Activated CD4-positive, alpha-beta T cell treated with anti-CD3 and anti-CD28 coated beads, Interleukin-2, Interleukin-6, amounts not matched to agents 100 ng/mL and 50 ng/mL, durations not matched to agents 16 hours and 8 hours (primary cell): ENCODE measurements around the gene ADAMTSL5.
"Not testable (repeated sequence)": the region's sequence is repeated elsewhere in the genome, so short reads cannot be mapped to it uniquely, and the experiment has no call there.

Experiments
- DNase-seq: peaks from one replicate; pipeline ENCODE4 v3.0.0-alpha.2; 2020

Gene ADAMTSL5

GRCh38 chr19:1477056-1477455 is 35.8 kb downstream of the ADAMTSL5 start:
- not testable (repeated sequence) for DNase-seq

GRCh38 chr19:1475751-1476437 is 36.9 kb downstream of the ADAMTSL5 start:
- no peak for DNase-seq

DNA sequence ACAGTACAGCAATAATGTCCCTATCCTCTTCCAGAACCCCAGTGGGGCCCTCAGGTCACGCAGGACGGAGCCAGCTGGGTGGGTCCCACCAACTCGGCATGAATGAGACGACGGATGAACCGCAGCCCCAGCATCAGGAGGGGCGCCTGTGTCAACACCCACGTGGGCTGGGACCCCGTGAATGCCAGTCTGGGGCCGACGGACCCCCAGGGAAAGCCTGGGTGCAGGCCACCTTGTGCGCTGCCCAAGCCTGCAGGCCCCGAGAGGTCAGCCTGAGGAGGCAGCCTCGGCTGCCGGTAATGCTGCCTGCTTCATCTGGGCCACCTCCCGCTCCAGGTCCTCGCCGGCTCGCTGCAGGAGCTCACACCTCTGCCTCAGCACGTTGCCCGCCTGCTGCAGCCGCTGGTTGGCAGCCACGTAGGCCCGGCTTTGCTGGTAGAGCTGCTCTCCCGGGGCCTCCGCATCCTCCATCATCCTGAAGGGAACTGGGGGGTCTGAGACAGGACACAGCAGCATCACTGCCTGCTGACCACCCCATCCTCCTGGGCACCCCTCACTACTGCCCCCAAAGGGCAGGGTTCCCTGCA is 38.0 kb downstream of the ADAMTSL5 start:
- DNase-seq, result no peak

DNA sequence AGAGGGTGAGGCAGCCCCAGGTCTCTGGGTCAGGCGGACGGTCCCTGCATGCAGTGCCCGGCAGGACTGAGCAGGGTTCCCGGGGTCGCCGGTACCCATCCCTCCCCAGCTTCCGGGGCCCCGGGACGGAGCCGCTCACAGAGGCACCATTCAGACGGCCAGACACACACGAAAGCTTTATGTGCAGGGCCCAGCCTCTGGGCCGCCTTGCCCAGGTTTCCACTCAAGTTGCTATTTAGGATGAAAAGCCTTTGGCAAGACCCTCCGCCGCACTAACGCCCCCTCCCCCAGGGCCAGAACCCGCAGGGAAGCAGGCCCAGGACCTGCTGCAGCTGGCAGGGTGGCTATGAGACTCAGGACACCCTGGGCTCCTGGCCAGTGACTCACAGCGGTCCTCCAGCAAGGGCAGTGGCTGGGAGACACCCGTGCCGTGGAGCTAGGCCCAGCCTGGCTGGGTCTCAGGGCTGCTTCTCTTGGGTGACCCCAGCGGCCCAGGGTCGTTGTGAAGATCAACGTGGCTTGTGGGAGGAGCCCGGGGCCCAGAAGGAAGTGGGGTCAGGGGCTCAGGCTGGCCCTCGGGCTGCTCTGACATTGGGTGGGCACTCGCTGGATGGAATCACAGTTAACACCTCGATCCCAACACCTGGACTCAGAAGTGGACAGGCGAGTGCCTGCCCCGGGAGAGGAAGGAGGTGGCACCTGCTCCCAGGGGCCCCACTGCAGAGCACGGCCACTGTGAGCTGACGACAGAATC is 38.6 kb downstream of the ADAMTSL5 start:
- DNase-seq, result no peak

DNA sequence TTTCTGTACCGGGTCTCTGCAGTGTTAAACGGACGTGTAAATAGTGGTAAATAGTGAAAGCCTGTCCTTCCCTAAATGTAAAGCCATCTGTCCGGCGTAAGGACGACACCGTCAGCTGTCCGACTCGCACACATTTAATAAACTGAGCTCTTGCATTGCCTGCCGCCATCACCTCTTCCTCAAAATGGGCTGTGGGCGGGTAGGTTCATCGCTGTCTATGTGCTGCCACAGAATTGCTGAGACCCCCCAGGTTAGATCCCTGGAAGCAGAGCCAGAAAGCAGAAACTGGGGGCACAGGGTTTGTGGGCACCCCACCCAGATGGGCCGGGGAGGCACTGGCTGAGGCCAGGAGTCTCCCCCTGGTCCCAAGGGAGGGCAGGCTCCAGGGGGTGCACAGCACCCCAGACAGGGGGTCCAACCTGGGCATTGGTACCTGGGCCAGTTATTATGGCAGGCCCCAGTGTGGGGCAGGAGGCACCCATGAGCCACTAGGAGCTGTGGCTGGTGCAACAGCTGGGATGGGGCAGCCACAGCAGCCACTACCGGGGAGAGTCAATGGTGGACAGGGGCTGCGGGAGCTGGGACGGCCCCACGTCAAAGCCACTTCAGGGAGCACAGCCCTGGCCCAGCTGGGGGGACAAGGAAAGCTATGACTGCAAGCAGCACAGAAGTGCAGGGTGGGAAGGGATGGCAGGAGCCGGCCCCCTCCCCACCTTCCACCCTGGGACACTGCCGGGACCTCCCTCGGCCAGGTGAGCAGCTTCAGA is 39.6 kb downstream of the ADAMTSL5 start:
- DNase-seq, result no peak

GRCh38 chr19:1472231-1473084 is 40.4 kb downstream of the ADAMTSL5 start:
- no peak for DNase-seq

DNA sequence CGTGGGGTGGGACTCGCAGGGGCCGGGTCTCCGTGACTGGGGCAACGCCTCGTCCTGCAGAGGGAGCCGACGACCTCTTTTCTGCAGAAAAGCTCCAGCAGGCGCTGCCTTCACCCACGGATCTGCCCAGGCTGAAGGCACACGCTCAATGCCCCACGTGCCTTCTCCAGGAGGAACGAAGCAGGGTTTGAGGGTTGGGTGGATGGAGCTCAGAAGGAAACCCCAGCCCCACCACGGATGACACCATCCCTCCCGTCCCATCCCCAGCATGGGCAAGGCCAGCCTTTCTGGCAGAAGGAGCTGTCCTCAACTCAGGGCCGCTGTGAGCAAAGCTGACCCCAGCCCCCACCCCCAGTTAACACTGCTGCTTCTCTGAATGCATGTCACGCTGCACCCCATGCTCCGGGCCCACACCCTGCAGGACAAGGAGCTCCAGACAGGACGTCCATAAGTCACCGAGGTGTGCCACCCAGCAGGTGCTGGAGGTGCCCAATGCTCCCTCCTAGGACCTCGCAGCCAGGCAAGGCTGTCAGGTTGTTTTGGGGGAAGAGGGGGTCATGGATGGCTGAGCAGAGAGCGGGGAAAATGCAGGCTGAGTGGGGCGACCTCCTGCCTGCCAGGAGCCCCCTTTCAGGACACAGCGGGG is 41.2 kb downstream of the ADAMTSL5 start:
- DNase-seq, result no peak

GRCh38 chr19:1471010-1471514 is 41.8 kb downstream of the ADAMTSL5 start:
- DNase-seq, result peak; percentile 40

DNA sequence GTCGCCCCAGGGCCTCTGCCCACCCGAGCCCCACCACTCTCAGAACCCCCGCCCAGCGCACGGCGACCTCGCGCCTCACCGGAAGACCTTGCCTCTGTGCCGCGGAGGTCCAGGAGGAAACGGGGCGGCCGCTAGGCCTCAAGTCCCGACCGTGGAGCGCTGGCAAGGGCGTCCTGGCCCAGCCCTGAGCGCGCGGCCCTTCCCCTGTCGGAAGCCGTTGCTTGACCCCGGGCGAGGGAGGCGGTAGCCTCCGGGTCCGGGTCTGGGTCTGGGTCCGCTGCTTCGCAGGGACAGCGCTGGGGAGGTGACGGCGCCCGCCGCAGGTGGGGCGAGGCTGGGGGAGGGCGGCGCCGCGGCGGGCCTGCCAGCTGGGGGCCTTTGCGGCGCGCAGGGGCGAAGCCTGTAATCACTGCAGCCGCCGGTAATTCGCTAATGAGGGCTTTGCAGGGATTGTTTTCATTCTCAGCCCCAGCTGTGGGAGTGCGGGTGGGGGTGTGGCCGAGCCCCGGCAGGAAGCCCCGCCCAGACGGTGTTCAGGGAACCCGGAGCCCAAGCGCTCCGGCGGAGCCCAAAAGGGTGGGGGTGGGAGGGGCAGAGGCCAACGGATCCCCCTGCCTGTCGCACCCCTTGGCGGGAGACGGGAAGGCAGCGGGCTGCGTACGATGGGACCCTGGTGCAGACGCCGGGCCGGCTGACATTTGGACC is 42.4 kb downstream of the ADAMTSL5 start:
- peak; percentile 77 for DNase-seq

DNA sequence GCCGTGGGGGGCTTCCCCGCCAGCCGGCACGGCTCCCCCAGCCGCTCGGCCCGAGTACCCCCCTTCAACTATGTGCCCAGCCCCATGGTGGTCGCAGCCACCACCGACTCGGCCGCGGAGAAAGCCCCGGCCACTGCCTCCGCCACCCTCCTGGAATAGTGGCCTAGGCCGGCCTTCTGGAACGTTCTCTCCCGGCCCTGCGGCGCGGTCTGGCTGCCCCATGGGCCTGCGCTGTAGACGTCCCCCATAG is 42.8 kb downstream of the ADAMTSL5 start:
- DNase-seq, result no peak

DNA sequence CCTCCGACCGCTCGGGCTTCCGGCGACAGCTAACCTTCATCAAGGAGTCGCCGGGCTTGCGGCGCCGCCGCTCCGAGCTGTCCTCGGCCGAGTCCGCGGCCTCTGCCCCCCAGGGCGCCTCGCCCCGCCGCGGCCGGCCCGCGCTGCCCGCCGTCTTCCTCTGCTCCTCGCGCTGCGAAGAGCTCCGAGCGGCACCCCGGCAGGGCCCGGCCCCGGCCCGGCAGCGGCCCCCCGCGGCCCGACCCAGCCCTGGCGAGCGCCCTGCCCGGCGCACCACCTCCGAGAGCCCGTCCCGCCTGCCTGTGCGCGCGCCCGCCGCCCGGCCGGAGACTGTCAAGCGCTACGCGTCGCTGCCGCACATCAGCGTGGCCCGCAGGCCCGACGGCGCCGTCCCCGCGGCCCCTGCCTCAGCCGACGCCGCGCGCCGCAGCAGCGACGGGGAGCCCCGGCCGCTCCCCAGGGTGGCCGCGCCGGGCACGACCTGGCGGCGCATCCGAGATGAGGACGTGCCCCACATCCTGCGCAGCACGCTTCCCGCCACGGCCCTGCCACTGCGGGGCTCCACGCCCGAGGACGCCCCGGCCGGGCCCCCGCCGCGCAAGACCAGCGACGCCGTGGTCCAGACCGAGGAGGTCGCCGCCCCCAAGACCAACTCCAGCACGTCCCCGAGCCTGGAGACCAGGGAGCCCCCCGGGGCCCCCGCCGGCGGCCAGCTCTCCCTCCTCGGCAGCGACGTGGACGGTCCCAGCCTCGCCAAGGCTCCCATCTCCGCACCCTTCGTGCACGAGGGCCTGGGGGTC is 43.4 kb downstream of the ADAMTSL5 start:
- peak; percentile 49 for DNase-seq

DNA sequence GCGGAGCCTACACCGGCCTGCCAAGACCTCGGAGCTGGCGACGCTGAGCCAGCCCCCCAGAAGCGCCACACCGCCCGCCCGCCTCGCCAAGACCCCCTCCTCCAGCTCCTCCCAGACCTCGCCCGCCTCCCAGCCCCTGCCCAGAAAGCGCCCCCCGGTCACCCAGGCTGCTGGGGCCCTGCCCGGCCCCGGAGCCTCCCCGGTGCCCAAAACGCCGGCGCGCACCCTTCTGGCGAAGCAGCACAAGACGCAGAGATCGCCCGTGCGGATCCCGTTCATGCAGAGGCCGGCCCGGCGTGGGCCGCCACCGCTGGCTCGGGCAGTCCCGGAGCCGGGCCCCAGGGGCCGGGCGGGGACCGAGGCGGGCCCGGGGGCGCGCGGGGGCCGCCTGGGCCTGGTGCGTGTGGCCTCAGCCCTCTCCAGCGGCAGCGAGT is 44.0 kb downstream of the ADAMTSL5 start:
- DNase-seq, result peak; percentile 60

DNA sequence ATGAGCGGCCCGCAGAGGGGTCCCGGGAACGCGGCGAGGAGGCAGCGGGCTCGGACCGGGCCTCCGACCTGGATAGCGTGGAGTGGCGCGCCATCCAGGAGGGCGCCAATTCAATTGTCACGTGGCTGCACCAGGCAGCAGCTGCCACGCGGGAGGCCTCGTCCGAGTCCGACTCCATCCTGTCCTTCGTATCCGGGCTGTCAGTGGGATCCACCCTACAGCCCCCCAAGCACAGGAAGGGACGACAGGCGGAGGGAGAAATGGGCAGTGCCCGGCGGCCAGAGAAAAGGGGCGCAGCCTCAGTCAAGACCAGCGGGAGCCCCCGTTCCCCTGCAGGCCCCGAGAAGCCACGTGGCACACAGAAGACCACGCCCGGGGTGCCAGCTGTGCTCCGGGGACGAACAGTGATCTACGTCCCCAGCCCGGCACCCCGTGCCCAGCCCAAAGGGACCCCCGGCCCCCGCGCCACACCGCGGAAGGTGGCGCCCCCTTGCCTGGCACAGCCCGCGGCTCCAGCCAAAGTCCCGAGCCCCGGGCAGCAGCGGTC is 44.5 kb downstream of the ADAMTSL5 start:
- no peak for DNase-seq

DNA sequence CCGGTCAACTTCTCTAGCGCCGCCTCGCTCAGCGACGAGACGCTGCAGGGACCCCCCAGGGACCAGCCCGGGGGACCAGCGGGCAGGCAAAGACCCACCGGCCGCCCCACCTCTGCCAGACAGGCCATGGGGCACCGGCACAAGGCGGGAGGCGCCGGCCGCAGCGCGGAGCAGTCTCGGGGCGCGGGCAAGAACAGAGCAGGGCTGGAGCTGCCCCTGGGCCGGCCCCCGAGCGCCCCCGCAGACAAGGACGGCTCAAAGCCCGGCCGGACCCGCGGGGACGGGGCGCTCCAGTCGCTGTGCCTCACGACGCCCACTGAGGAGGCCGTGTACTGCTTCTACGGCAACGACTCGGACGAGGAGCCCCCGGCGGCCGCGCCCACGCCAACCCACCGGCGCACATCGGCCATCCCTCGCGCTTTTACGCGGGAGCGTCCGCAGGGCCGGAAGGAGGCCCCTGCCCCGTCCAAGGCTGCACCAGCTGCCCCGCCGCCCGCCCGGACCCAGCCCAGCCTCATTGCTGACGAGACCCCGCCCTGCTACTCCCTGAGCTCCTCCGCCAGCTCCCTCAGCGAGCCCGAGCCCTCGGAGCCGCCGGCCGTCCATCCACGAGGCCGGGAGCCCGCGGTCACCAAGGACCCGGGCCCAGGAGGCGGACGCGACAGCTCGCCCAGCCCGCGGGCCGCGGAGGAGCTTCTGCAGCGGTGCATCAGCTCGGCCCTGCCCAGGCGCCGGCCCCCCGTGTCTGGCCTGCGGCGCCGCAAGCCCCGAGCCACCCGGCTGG is 45.1 kb downstream of the ADAMTSL5 start:
- DNase-seq, result no peak

GRCh38 chr19:1467215-1467489 is 45.7 kb downstream of the ADAMTSL5 start:
- no peak for DNase-seq

DNA sequence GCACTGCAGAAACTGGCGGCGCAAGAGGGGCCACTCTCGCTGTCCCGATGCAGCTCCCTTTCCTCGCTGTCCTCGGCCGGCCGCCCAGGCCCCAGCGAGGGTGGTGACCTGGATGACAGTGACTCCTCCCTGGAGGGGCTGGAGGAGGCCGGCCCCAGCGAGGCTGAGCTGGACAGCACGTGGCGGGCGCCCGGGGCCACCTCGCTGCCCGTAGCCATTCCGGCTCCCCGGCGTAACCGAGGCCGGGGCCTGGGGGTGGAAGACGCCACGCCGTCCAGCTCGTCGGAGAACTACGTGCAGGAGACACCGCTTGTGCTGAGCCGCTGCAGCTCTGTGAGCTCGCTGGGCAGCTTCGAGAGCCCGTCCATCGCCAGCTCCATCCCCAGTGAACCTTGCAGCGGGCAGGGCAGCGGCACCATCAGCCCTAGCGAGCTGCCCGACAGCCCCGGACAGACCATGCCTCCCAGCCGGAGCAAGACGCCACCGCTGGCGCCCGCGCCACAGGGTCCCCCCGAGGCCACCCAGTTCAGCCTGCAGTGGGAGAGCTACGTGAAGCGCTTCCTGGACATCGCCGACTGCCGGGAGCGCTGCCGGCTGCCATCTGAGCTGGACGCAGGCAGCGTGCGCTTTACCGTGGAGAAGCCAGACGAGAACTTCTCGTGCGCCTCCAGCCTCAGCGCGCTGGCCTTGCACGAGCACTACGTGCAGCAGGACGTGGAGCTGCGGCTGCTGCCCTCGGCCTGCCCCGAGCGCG is 46.2 kb downstream of the ADAMTSL5 start:
- DNase-seq, result no peak

GRCh38 chr19:1466018-1466460 is 46.8 kb downstream of the ADAMTSL5 start:
- no peak for DNase-seq

- peak; percentile 54 for DNase-seq
Measured at GRCh38 chr19:1465191-1466016, 47.4 kb downstream of the ADAMTSL5 start.
